WTC11 (cell line): ENCODE data around the gene PROCA1. TPM values are rescaled to one million over a fixed set of nuclear protein-coding genes. Genes with fewer than 3 reads are reported as not detected.

ENCODE experiments used
- ATAC-seq: fragments of 200-7000 bp; cut with Tn5 transposase; 2 replicates; pipeline ENCODE4 v1.10.0; 2021; ENCODE audit warnings: mild to moderate bottlenecking, moderate library complexity
- CTCF ChIA-PET: fragments of 300-600 bp; sonication (Branson Sonifier 250); formaldehyde crosslinking; loops from one replicate; lab custom pipeline; 2021; ENCODE audit warnings: antibody characterized with exemption; lab: Charles Lee
- POLR2A ChIA-PET: fragments of 350-600 bp; sonication (Branson Sonifier 250); formaldehyde crosslinking; loops from one replicate; lab custom pipeline; 2021; ENCODE audit warnings: antibody characterized with exemption; lab: Charles Lee
- DNase-seq: peaks from one replicate; pipeline ENCODE4 v3.0.0; 2021; ENCODE audit warnings: low spot score
- H3K27ac Mint-ChIP-seq: 2 replicates; pipeline ENCODE4 v1.8.0; 2021; ENCODE audit warnings: mixed read lengths
- H3K27me3 Mint-ChIP-seq: 2 replicates; pipeline ENCODE4 v1.8.0; 2021; ENCODE audit warnings: low read depth, mild to moderate bottlenecking, moderate library complexity, mixed read lengths
- H3K36me3 Mint-ChIP-seq: 2 replicates; pipeline ENCODE4 v1.8.0; 2021; ENCODE audit warnings: mixed read lengths
- H3K4me1 Mint-ChIP-seq: 2 replicates; pipeline ENCODE4 v1.8.0; 2022; ENCODE audit warnings: mixed read lengths
- H3K4me3 Mint-ChIP-seq: 2 replicates; pipeline ENCODE4 v1.8.0; 2021; ENCODE audit warnings: mild to moderate bottlenecking, moderate library complexity, mixed read lengths
- H3K9me3 Mint-ChIP-seq: 2 replicates; pipeline ENCODE4 v1.8.0; 2021; ENCODE audit warnings: mixed read lengths
- ELF4 ChIP-seq: sonication (generic); formaldehyde crosslinking; IDR thresholded peaks from 2 replicates; pipeline ENCODE4 v1.8.1; 2022; ENCODE audit warnings: low read depth, mild to moderate bottlenecking, moderate library complexity, missing genetic modification reagents
- ERG ChIP-seq: fragments of 250-450 bp; sonication (Bioruptor Pico); IDR thresholded peaks from 2 replicates; pipeline ENCODE4 v1.8.0; 2021; ENCODE audit warnings: mild to moderate bottlenecking
- ETV6 ChIP-seq: sonication (generic); formaldehyde crosslinking; IDR thresholded peaks from 2 replicates; pipeline ENCODE4 v1.8.1; 2022; ENCODE audit warnings: mild to moderate bottlenecking, missing genetic modification reagents
- FOXJ3 ChIP-seq: sonication (generic); formaldehyde crosslinking; IDR thresholded peaks from 2 replicates; pipeline ENCODE4 v1.9.0; 2021; ENCODE audit warnings: missing genetic modification reagents, mild to moderate bottlenecking, borderline replicate concordance
- FOXP4 ChIP-seq: sonication (generic); formaldehyde crosslinking; IDR thresholded peaks from 2 replicates; pipeline ENCODE4 v1.8.0; 2022; ENCODE audit warnings: mild to moderate bottlenecking, missing genetic modification reagents
- GABPB1 ChIP-seq: sonication (generic); formaldehyde crosslinking; IDR thresholded peaks from 2 replicates; pipeline ENCODE4 v1.8.1; 2023; ENCODE audit warnings: mild to moderate bottlenecking, missing genetic modification reagents
- NFATC4 ChIP-seq: fragments of 250-450 bp; sonication (Bioruptor Pico); IDR thresholded peaks from 2 replicates; pipeline ENCODE4 v1.9.0; 2021; ENCODE audit warnings: mild to moderate bottlenecking
- NFYB ChIP-seq: sonication (generic); formaldehyde crosslinking; conservative IDR thresholded peaks from 2 replicates; pipeline ENCODE4 v1.8.0; 2022; ENCODE audit warnings: low read depth, missing genetic modification reagents
- NR1H2 ChIP-seq: sonication (generic); formaldehyde crosslinking; IDR thresholded peaks from 2 replicates; pipeline ENCODE4 v1.9.0; 2021; ENCODE audit warnings: mild to moderate bottlenecking, moderate library complexity, missing genetic modification reagents
- RELA ChIP-seq: sonication (generic); formaldehyde crosslinking; IDR thresholded peaks from 2 replicates; pipeline ENCODE4 v1.8.1; 2022; ENCODE audit warnings: missing genetic modification reagents, mild to moderate bottlenecking, borderline replicate concordance
- TCF7 ChIP-seq: sonication (generic); formaldehyde crosslinking; IDR thresholded peaks from 2 replicates; pipeline ENCODE4 v1.8.0; 2022; ENCODE audit warnings: mild to moderate bottlenecking, low read depth, missing genetic modification reagents, moderate library complexity
- TP53 ChIP-seq: sonication (generic); formaldehyde crosslinking; IDR thresholded peaks from 2 replicates; pipeline ENCODE4 v1.8.1; 2023; ENCODE audit warnings: mild to moderate bottlenecking, missing genetic modification reagents
- ZBTB21 ChIP-seq: sonication (generic); formaldehyde crosslinking; IDR thresholded peaks from 2 replicates; pipeline ENCODE4 v1.8.1; 2023; ENCODE audit warnings: mild to moderate bottlenecking, missing genetic modification reagents, borderline replicate concordance
- ZNF263 ChIP-seq: sonication (generic); formaldehyde crosslinking; IDR thresholded peaks from 2 replicates; pipeline ENCODE4 v1.8.1; 2022; ENCODE audit warnings: low read depth, mild to moderate bottlenecking, moderate library complexity, missing genetic modification reagents
- ZNF396 ChIP-seq: fragments of 250-450 bp; sonication (Bioruptor Pico); IDR thresholded peaks from 2 replicates; pipeline ENCODE4 v1.8.0; 2021; ENCODE audit warnings: mild to moderate bottlenecking, moderate library complexity, borderline replicate concordance
- total RNA-seq: library from RNA; stranded (reverse); gene quantifications from 3 replicates; pipeline ENCODE4 v1.2.3, GENCODE V29; 2021
- TF ChIP-seq, protein P1 (sequence below): sonication (generic); formaldehyde crosslinking; IDR thresholded peaks from 2 replicates; pipeline ENCODE4 v1.8.1; 2023; ENCODE audit warnings: mild to moderate bottlenecking, missing genetic modification reagents
- TF ChIP-seq, protein P2 (sequence below): fragments of 250-450 bp; sonication (Bioruptor Pico); IDR thresholded peaks from 2 replicates; pipeline ENCODE4 v1.9.0; 2021; ENCODE audit warnings: mild to moderate bottlenecking
- TF ChIP-seq, protein P3 (sequence below): sonication (generic); formaldehyde crosslinking; conservative IDR thresholded peaks from 2 replicates; pipeline ENCODE4 v1.8.1; 2022; ENCODE audit warnings: mild to moderate bottlenecking, missing genetic modification reagents
- TF ChIP-seq, protein P4 (sequence below): sonication (generic); formaldehyde crosslinking; IDR thresholded peaks from 2 replicates; pipeline ENCODE4 v1.8.1; 2023; ENCODE audit warnings: mild to moderate bottlenecking, missing genetic modification reagents, borderline replicate concordance

The PROCA1 gene
- total RNA-seq, 1 experiment from 2014 or later = 28.4 TPM

DNA sequence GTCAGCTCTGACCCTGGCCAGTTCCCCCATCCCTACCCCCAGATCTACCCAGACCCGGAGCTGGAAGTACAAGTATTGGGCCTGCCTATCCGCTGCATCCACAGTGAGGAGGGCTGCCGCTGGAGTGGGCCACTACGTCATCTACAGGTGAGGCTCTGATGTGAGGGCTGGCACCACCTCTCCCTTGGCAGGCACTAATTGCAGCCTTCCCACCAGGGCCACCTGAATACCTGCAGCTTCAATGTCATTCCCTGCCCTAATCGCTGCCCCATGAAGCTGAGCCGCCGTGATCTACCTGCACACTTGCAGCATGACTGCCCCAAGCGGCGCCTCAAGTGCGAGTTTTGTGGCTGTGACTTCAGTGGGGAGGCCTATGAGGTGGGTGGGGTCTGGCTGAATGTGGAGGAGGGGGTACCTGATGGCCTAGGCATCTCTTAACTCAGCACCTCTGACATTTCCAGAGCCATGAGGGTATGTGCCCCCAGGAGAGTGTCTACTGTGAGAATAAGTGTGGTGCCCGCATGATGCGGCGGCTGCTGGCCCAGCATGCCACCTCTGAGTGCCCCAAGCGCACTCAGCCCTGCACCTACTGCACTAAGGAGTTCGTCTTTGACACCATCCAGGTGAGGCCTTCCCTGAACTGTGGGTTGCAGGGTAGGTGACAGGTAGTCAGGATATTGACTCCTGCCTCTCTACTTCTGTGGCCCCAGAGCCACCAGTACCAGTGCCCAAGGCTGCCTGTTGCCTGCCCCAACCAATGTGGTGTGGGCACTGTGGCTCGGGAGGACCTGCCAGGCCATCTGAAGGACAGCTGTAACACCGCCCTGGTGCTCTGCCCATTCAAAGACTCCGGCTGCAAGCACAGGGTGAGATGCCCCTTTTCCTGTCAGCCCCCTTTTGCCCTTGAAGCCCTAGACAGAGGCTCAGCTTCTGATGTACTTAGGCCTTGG, 36.4 kb upstream of the PROCA1 start:
- DNase-seq (no peak), ATAC-seq (no peak)
- POLR2A ChIA-PET = interaction anchor here (1.3 to 13.5 kb wide), 2 partner anchors 21 to 64 kb away, joined by 3 to 310 read pairs; partner anchors contain the start of genes NEK8 and TLCD1
- Mint-ChIP-seq H3K4me1 (peaks cover 47% of the 10 kb centered on the region), H3K4me3 (no peak overlapping the region), H3K27ac (peak overlapping the region; percentile 87), H3K27me3 (no peaks in the 10 kb centered on the region), H3K9me3 (no peaks in the 10 kb centered on the region), H3K36me3 (peaks cover 53% of the 10 kb centered on the region)
- TF ChIP-seq ETV6 (no peak), ELF4 (no peak), TCF7 (CRISPR knock-in tag) (no peak), FOXP4 (CRISPR knock-in tag) (no peak), ZNF263 (CRISPR knock-in tag) (no peak), TP53 (CRISPR knock-in tag) (no peak), NR1H2 (CRISPR knock-in tag) (no peak), NFYB (CRISPR knock-in tag) (no peak), ZNF396 (no peak), FOXJ3 (CRISPR knock-in tag) (no peak), GABPB1 (no peak), RELA (no peak), ERG (CRISPR knock-in tag) (no peak)
- TF ChIP-seq, protein P1, sequence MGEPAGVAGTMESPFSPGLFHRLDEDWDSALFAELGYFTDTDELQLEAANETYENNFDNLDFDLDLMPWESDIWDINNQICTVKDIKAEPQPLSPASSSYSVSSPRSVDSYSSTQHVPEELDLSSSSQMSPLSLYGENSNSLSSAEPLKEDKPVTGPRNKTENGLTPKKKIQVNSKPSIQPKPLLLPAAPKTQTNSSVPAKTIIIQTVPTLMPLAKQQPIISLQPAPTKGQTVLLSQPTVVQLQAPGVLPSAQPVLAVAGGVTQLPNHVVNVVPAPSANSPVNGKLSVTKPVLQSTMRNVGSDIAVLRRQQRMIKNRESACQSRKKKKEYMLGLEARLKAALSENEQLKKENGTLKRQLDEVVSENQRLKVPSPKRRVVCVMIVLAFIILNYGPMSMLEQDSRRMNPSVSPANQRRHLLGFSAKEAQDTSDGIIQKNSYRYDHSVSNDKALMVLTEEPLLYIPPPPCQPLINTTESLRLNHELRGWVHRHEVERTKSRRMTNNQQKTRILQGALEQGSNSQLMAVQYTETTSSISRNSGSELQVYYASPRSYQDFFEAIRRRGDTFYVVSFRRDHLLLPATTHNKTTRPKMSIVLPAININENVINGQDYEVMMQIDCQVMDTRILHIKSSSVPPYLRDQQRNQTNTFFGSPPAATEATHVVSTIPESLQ (CRISPR knock-in tag) = no peak
- TF ChIP-seq, protein P2, sequence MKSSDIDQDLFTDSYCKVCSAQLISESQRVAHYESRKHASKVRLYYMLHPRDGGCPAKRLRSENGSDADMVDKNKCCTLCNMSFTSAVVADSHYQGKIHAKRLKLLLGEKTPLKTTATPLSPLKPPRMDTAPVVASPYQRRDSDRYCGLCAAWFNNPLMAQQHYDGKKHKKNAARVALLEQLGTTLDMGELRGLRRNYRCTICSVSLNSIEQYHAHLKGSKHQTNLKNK = no peak
- TF ChIP-seq, protein P3, sequence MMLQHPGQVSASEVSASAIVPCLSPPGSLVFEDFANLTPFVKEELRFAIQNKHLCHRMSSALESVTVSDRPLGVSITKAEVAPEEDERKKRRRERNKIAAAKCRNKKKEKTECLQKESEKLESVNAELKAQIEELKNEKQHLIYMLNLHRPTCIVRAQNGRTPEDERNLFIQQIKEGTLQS (CRISPR knock-in tag) = no peak
- CTCF ChIA-PET = interaction anchor here (0.8 to 13.9 kb wide), 5 partner anchors 13 to 134 kb away, joined by 3 to 541 read pairs (median 14); partner anchors contain the start of genes NEK8, RPL23A and TLCD1

GRCh38 chr17:28747051-28747691, 35.5 kb upstream of the PROCA1 start:
- TF ChIP-seq ZBTB21 (CRISPR knock-in tag) = 0 out of 2 replicates have a peak, but pooled peaks have one; percentile 7
- 0 out of 2 replicates have a peak, but pooled peaks have one; percentile 19 for TF ChIP-seq FOXP4 (CRISPR knock-in tag)
- TF ChIP-seq, protein P4, sequence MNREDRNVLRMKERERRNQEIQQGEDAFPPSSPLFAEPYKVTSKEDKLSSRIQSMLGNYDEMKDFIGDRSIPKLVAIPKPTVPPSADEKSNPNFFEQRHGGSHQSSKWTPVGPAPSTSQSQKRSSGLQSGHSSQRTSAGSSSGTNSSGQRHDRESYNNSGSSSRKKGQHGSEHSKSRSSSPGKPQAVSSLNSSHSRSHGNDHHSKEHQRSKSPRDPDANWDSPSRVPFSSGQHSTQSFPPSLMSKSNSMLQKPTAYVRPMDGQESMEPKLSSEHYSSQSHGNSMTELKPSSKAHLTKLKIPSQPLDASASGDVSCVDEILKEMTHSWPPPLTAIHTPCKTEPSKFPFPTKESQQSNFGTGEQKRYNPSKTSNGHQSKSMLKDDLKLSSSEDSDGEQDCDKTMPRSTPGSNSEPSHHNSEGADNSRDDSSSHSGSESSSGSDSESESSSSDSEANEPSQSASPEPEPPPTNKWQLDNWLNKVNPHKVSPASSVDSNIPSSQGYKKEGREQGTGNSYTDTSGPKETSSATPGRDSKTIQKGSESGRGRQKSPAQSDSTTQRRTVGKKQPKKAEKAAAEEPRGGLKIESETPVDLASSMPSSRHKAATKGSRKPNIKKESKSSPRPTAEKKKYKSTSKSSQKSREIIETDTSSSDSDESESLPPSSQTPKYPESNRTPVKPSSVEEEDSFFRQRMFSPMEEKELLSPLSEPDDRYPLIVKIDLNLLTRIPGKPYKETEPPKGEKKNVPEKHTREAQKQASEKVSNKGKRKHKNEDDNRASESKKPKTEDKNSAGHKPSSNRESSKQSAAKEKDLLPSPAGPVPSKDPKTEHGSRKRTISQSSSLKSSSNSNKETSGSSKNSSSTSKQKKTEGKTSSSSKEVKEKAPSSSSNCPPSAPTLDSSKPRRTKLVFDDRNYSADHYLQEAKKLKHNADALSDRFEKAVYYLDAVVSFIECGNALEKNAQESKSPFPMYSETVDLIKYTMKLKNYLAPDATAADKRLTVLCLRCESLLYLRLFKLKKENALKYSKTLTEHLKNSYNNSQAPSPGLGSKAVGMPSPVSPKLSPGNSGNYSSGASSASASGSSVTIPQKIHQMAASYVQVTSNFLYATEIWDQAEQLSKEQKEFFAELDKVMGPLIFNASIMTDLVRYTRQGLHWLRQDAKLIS (CRISPR knock-in tag) = no peak
- no peak for TF ChIP-seq NFATC4
- Mint-ChIP-seq H3K27me3 (no peaks in the 10 kb centered on the region), H3K4me1 (peaks cover 51% of the 10 kb centered on the region), H3K36me3 (peaks cover 47% of the 10 kb centered on the region), H3K4me3 (peak overlapping the region; percentile 88), H3K27ac (peak overlapping the region; percentile 96), H3K9me3 (no peaks in the 10 kb centered on the region)
- ATAC-seq (peak; percentile 0; the same call in 1 of the 2 replicates), DNase-seq (no peak)
- ChIA-PET CTCF (interaction anchor here (0.7 to 13.9 kb wide), 6 partner anchors 14 to 135 kb away, joined by 3 to 541 read pairs (median 12); partner anchors contain the start of genes NEK8, PROCA1 and TLCD1), POLR2A (interaction anchor here (1.1 to 13.5 kb wide), 5 partner anchors 14 to 65 kb away, joined by 3 to 310 read pairs (median 11); partner anchors contain the start of genes NEK8, PROCA1, RPL23A and TLCD1)
